Measurements from ENCODE around the gene CCR7. TPM values are rescaled to one million over a fixed set of nuclear protein-coding genes. Genes with fewer than 3 reads are reported as not detected.

Gene CCR7
- total RNA-seq, 1 donor from 2014 or later: not detected

GRCh38 chr17:40538936-40539705, 26.2 kb downstream of the CCR7 start:
- DNase-seq (ENCODE audit: extremely low read depth, low read depth, low spot score): no peak

- no peak for DNase-seq (ENCODE audit: extremely low read depth, low read depth, low spot score)
These were observed 27.0 kb downstream of the CCR7 start for GRCh38 chr17:40538019-40538935.

- peak; percentile 44 for DNase-seq (ENCODE audit: extremely low read depth, low read depth, low spot score)
These were observed 28.7 kb downstream of the CCR7 start for GRCh38 chr17:40536295-40537171.

- no peak for DNase-seq (ENCODE audit: extremely low read depth, low read depth, low spot score)
These were observed 29.4 kb downstream of the CCR7 start for GRCh38 chr17:40535924-40536294.

- no peak for DNase-seq (ENCODE audit: extremely low read depth, low read depth, low spot score)
These were observed 29.8 kb downstream of the CCR7 start for GRCh38 chr17:40535438-40535837.

GRCh38 chr17:40534371-40535189, 30.7 kb downstream of the CCR7 start:
- DNase-seq (ENCODE audit: extremely low read depth, low read depth, low spot score): no peak

GRCh38 chr17:40533896-40534295, 31.4 kb downstream of the CCR7 start:
- DNase-seq (ENCODE audit: extremely low read depth, low read depth, low spot score): no peak

GRCh38 chr17:40532520-40533253, 32.6 kb downstream of the CCR7 start:
- peak; percentile 63 for DNase-seq (ENCODE audit: extremely low read depth, low read depth, low spot score)

- no peak for DNase-seq (ENCODE audit: extremely low read depth, low read depth, low spot score)
These were observed 34.0 kb downstream of the CCR7 start for GRCh38 chr17:40531051-40531991.

GRCh38 chr17:40530531-40530994, 34.7 kb downstream of the CCR7 start:
- DNase-seq (ENCODE audit: extremely low read depth, low read depth, low spot score): no peak

- DNase-seq (ENCODE audit: extremely low read depth, low read depth, low spot score): no peak
These were observed 35.3 kb downstream of the CCR7 start for GRCh38 chr17:40529991-40530390.

GRCh38 chr17:40528692-40529417, 36.4 kb downstream of the CCR7 start:
- no peak for DNase-seq (ENCODE audit: extremely low read depth, low read depth, low spot score)

- DNase-seq (ENCODE audit: extremely low read depth, low read depth, low spot score): no peak
These were observed 38.6 kb downstream of the CCR7 start for GRCh38 chr17:40526668-40527067.

GRCh38 chr17:40525294-40525693, 40.0 kb downstream of the CCR7 start:
- no peak for DNase-seq (ENCODE audit: extremely low read depth, low read depth, low spot score)

- no peak for DNase-seq (ENCODE audit: extremely low read depth, low read depth, low spot score)
These were observed 40.9 kb downstream of the CCR7 start for GRCh38 chr17:40524243-40524965.

- DNase-seq (ENCODE audit: extremely low read depth, low read depth, low spot score): no peak
These were observed 42.3 kb downstream of the CCR7 start for GRCh38 chr17:40522961-40523310.

Data from glomerular endothelial cell (primary cell).